Natural killer cell (primary cell): ENCODE data around the gene SLC12A9. TPM values are rescaled to one million over a fixed set of nuclear protein-coding genes. Genes with fewer than 3 reads are reported as not detected.

Experiments used
- ATAC-seq, 3 donors: fragments of 150-1000 bp in 2 of 3; fragments of 200-7000 bp in 1 of 3; cut with Tn5 transposase; 1 replicate in 1 of 3; 2 replicates in 2 of 3; pipeline ENCODE4 v1.10.0; 2021; ENCODE audit warnings: mild to moderate bottlenecking in 2 of 3, moderate library complexity in 2 of 3
- DNase-seq, 2 donors: peaks; one replicate each; pipeline versions ENCODE4 v3.0.0 to v3.0.0-alpha.2; 2013 to 2021; ENCODE audit warnings: mixed read lengths in 1 of 2
- H3K27ac ChIP-seq: one replicate; pipeline ENCODE4 v1.5.1; 2013; ENCODE audit warnings: mild to moderate bottlenecking, low read length
- H3K27me3 ChIP-seq: one replicate; pipeline ENCODE4 v1.6.1; 2013; ENCODE audit warnings: low read length; ENCODE audit not compliant: control insufficient read depth, insufficient read depth
- H3K36me3 ChIP-seq: one replicate; pipeline ENCODE4 v1.6.1; 2013; ENCODE audit warnings: low read length; ENCODE audit not compliant: control insufficient read depth, insufficient read depth
- H3K4me1 ChIP-seq: one replicate; pipeline ENCODE4 v1.6.1; 2013; ENCODE audit warnings: low read length; ENCODE audit not compliant: control insufficient read depth, insufficient read depth
- H3K4me3 ChIP-seq: one replicate; pipeline ENCODE4 v1.5.1; 2013; ENCODE audit warnings: low read length
- H3K9me3 ChIP-seq: one replicate; pipeline ENCODE4 v1.6.1; 2013; ENCODE audit warnings: low read length; ENCODE audit not compliant: control insufficient read depth, insufficient read depth
- H3K27ac Mint-ChIP-seq, 2 donors: one replicate each; pipeline ENCODE4 v1.8.0; 2022; ENCODE audit warnings: mild to moderate bottlenecking in 2 of 2, mixed read lengths in 2 of 2, moderate library complexity in 1 of 2
- H3K27me3 Mint-ChIP-seq, 2 donors: one replicate each; pipeline ENCODE4 v1.8.0; 2022; ENCODE audit warnings: low read depth in 2 of 2, mixed read lengths in 2 of 2
- H3K36me3 Mint-ChIP-seq: one replicate; pipeline ENCODE4 v1.8.0; 2022; ENCODE audit warnings: mixed read lengths
- H3K4me1 Mint-ChIP-seq, 2 donors: one replicate each; pipeline ENCODE4 v1.8.0; 2022; ENCODE audit warnings: mixed read lengths in 2 of 2
- H3K4me3 Mint-ChIP-seq: one replicate; pipeline ENCODE4 v1.8.0; 2022; ENCODE audit warnings: mild to moderate bottlenecking, moderate library complexity, mixed read lengths
- H3K9me3 Mint-ChIP-seq, 2 donors: one replicate each; pipeline ENCODE4 v1.8.0; 2022; ENCODE audit warnings: mixed read lengths in 2 of 2
- CTCF ChIP-seq: fragments of 200-600 bp; IDR thresholded peaks from one replicate; pipeline ENCODE4 v1.8.0; 2022; ENCODE audit warnings: antibody characterized with exemption
- WGBS: methylation state at CpG from one replicate; pipeline ENCODE4 v1.1.7; 2013; ENCODE audit warnings: missing lambda C conversion rate; ENCODE audit not compliant: insufficient coverage; 5-methylcytosine and 5-hydroxymethylcytosine counted together
- intact Hi-C: fragments of 100-400 bp; cut with micrococcal nuclease; formaldehyde crosslinking; loops from one replicate; pipeline ENCODE4 v1.14.2; 2022
- total RNA-seq, 4 donors: library from RNA; stranded (reverse); fragments of 120-200 nt in 1 of 4; gene quantifications; one replicate each; pipeline versions ENCODE4 v1.2.3 to v1.2.4, GENCODE V29; 2013 to 2022

The SLC12A9 gene
- total RNA-seq, 3 donors from 2014 or later (not counting 1 experiment from before 2014, with no cell fraction given), result 35.0 to 44.2 (median 38.1) TPM

- Histone ChIP-seq H3K27me3 (peaks cover 24% of the 10 kb centered on the region), H3K4me3 (no peak overlapping the region), H3K36me3 (peaks cover 6% of the 10 kb centered on the region), H3K9me3 (no peaks in the 10 kb centered on the region), H3K4me1 (peaks cover 54% of the 10 kb centered on the region), H3K27ac (no peak overlapping the region)
- peaks cover 18 to 37% of the 10 kb centered on the region in 2 donors for H3K4me1 Mint-ChIP-seq
- no peak overlapping the region for H3K27ac Mint-ChIP-seq
- intact Hi-C loops, result no loop called here
- ATAC-seq, result no peak
- H3K27me3 Mint-ChIP-seq, result peaks cover 23 to 41% of the 10 kb centered on the region in 2 donors
- no peaks in the 10 kb centered on the region for H3K9me3 Mint-ChIP-seq
- TF ChIP-seq CTCF, result no peak
- no peaks in the 10 kb centered on the region for H3K36me3 Mint-ChIP-seq
- peak overlapping the region; percentile 59 for H3K4me3 Mint-ChIP-seq
- 87% methylated on average over 42 of the region's 44 CpGs for WGBS
- no peak for DNase-seq
Measured at GRCh38 chr7:100892364-100893317, 40.1 kb downstream of the SLC12A9 start.

GRCh38 chr7:100893318-100893895 lies 40.9 kb downstream of the SLC12A9 start:
- DNase-seq, result no peak
- Histone ChIP-seq H3K4me1 (peaks cover 46% of the 10 kb centered on the region), H3K4me3 (no peak overlapping the region), H3K9me3 (no peaks in the 10 kb centered on the region), H3K27ac (no peak overlapping the region), H3K36me3 (no peaks in the 10 kb centered on the region), H3K27me3 (peaks cover 28% of the 10 kb centered on the region)
- intact Hi-C loops, result no loop called here
- 94% methylated on average over 32 of the region's 32 CpGs for WGBS
- peaks cover 18 to 30% of the 10 kb centered on the region in 2 donors for H3K4me1 Mint-ChIP-seq
- TF ChIP-seq CTCF, result no peak
- no peaks in the 10 kb centered on the region for H3K9me3 Mint-ChIP-seq
- H3K27me3 Mint-ChIP-seq, result peaks cover 31 to 49% of the 10 kb centered on the region in 2 donors
- ATAC-seq, result no peak
- no peaks in the 10 kb centered on the region for H3K36me3 Mint-ChIP-seq
- H3K27ac Mint-ChIP-seq, result no peak overlapping the region
- no peak overlapping the region for H3K4me3 Mint-ChIP-seq

- Mint-ChIP-seq H3K27ac (peak overlapping the region in 1 of 2 donors; percentile 42), H3K27me3 (peaks cover 32 to 50% of the 10 kb centered on the region in 2 donors), H3K4me3 (peak overlapping the region; percentile 7), H3K4me1 (peaks cover 18 to 26% of the 10 kb centered on the region in 2 donors), H3K9me3 (no peaks in the 10 kb centered on the region), H3K36me3 (no peaks in the 10 kb centered on the region)
- intact Hi-C loops, result no loop called here
- no peak overlapping the region for H3K27ac ChIP-seq
- peaks cover 28% of the 10 kb centered on the region for H3K27me3 ChIP-seq
- ATAC-seq (no peak), DNase-seq (no peak)
- peaks cover 39% of the 10 kb centered on the region for H3K4me1 ChIP-seq
- H3K9me3 ChIP-seq, result no peaks in the 10 kb centered on the region
- no peak for TF ChIP-seq CTCF
- H3K36me3 ChIP-seq, result no peaks in the 10 kb centered on the region
- H3K4me3 ChIP-seq, result no peak overlapping the region
- WGBS, result 51% methylated on average over 36 of the region's 40 CpGs
Measured at GRCh38 chr7:100893910-100894721, 41.6 kb downstream of the SLC12A9 start.
